Cardiac muscle cell (in vitro differentiated cells and primary cell): ENCODE data around the gene GPR22. TPM values are rescaled to one million over a fixed set of nuclear protein-coding genes. Genes with fewer than 3 reads are reported as not detected.

Experiments used
- DNase-seq, 2 donors: peaks; one replicate each; pipeline versions ENCODE4 v3.0.0 to v3.0.0-alpha.2; 2010 to 2017; ENCODE audit warnings: low read depth in 1 of 2, low spot score in 1 of 2
- H3K27ac ChIP-seq: fragments of 200-600 bp; sonication (generic); 2 replicates; pipeline ENCODE4 v1.5.1; 2016
- H3K27me3 ChIP-seq: fragments of 200-600 bp; sonication (generic); 2 replicates; pipeline ENCODE4 v1.6.0; 2016; ENCODE audit warnings: control low read depth
- H3K36me3 ChIP-seq: fragments of 200-600 bp; sonication (generic); 2 replicates; pipeline ENCODE4 v1.5.1; 2016; ENCODE audit warnings: control low read depth
- H3K4me1 ChIP-seq: fragments of 200-600 bp; sonication (generic); 2 replicates; pipeline ENCODE4 v1.8.1; 2017; ENCODE audit warnings: low read depth, mild to moderate bottlenecking, mixed run types
- H3K4me3 ChIP-seq: fragments of 200-600 bp; sonication (generic); 2 replicates; pipeline ENCODE4 v1.5.1; 2016; ENCODE audit warnings: mild to moderate bottlenecking
- H3K9me3 ChIP-seq: fragments of 200-600 bp; sonication (generic); 2 replicates; pipeline ENCODE4 v1.5.1; 2017; ENCODE audit warnings: low read depth, mild to moderate bottlenecking, control low read depth
- polyA plus RNA-seq: library from polyadenylated mRNA; unstranded; fragments of >200 nt; fragmentation: Nextera tagmentation; extraction: Ambion mirVana; gene quantifications from 2 replicates; pipeline ENCODE4 v1.2.1, GENCODE V29; 2016
- total RNA-seq: library from RNA; depleted of rRNA; stranded (reverse); fragments of >200 nt; gene quantifications from 2 replicates; pipeline ENCODE4 v1.2.3, GENCODE V29; 2016
- TF ChIP-seq, protein P1 (sequence below): IDR thresholded peaks from 2 replicates; pipeline ENCODE4 v1.5.1; 2012; ENCODE audit warnings: low read depth, mild to moderate bottlenecking, low read length

GPR22 gene
- total and polyA plus RNA-seq, 2 experiments from 2014 or later, result 0.84 to 1.0 TPM

DNA sequence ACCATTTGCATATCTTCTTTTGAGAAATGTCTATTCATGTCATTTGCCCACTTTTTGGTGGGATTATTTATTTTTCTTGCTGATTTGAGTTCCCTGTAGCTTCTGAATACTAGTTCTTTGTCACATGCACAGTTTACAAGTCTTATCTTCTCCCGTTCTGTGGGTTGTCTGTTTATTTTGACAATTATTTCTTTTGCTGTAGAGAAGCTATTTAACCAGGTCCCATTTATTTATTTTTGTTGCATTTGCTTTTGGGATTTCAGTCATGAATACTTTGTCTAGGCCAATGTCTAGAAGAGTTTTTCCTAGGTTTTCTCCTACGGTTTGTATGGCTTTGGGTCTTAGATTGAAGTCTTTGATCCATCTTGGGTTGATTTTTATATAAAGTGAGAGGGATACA lies 32.9 kb downstream of the GPR22 start:
- no peaks in the 10 kb centered on the region for H3K9me3 ChIP-seq
- no peaks in the 10 kb centered on the region for H3K4me1 ChIP-seq
- H3K36me3 ChIP-seq, result no peaks in the 10 kb centered on the region
- TF ChIP-seq, protein P1, sequence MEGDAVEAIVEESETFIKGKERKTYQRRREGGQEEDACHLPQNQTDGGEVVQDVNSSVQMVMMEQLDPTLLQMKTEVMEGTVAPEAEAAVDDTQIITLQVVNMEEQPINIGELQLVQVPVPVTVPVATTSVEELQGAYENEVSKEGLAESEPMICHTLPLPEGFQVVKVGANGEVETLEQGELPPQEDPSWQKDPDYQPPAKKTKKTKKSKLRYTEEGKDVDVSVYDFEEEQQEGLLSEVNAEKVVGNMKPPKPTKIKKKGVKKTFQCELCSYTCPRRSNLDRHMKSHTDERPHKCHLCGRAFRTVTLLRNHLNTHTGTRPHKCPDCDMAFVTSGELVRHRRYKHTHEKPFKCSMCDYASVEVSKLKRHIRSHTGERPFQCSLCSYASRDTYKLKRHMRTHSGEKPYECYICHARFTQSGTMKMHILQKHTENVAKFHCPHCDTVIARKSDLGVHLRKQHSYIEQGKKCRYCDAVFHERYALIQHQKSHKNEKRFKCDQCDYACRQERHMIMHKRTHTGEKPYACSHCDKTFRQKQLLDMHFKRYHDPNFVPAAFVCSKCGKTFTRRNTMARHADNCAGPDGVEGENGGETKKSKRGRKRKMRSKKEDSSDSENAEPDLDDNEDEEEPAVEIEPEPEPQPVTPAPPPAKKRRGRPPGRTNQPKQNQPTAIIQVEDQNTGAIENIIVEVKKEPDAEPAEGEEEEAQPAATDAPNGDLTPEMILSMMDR, result no peak
- H3K4me3 ChIP-seq, result no peak overlapping the region
- no peaks in the 10 kb centered on the region for H3K27me3 ChIP-seq
- DNase-seq, result no peak
- no peak overlapping the region for H3K27ac ChIP-seq

DNA sequence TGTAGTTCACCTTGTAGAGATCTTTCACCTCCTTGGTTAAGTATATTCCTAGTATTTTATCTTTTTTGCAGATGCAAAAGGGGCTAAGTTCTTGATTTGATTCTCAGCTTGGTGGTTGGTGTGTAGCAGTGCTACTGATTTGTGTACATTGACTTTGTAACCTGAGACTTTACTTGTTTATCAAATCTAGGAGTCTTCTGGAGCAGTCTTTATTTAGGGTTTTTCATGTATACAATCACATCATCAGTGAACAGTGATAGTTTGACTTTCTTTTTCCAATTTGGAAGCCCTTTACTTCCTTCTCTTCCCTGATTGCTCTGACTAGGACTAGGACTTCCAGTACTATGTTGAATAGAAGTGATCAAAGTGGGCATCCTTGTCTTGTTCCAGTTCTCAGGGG lies 33.8 kb downstream of the GPR22 start:
- Histone ChIP-seq H3K27ac (no peak overlapping the region), H3K4me1 (no peaks in the 10 kb centered on the region), H3K36me3 (no peaks in the 10 kb centered on the region), H3K4me3 (no peak overlapping the region), H3K9me3 (no peaks in the 10 kb centered on the region), H3K27me3 (no peaks in the 10 kb centered on the region)
- TF ChIP-seq, protein P1, result no peak
- no peak for DNase-seq

DNA sequence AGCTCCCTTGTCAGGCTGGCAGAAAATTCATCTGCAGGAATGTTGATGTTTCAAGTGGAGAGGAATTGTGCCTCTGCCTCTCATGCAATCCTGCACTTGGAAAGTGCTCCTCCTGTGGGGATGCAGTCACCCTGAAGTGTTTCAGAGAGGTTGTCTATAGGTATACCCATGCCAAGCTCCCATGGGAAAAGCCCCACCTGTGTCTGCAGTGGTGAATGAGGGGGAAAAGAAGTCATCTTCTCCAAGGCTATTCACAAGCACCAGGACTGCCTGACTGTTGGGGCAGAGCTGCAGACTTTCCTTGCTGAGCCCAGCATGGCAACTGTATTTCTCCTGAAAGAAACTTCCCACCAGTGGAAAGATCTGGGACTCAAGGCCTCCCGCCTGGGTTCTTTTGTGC lies 35.5 kb downstream of the GPR22 start:
- H3K9me3 ChIP-seq, result no peaks in the 10 kb centered on the region
- DNase-seq, result no peak
- H3K4me1 ChIP-seq, result no peaks in the 10 kb centered on the region
- no peaks in the 10 kb centered on the region for H3K36me3 ChIP-seq
- H3K27me3 ChIP-seq, result no peaks in the 10 kb centered on the region
- H3K27ac ChIP-seq, result no peak overlapping the region
- TF ChIP-seq, protein P1, result no peak
- H3K4me3 ChIP-seq, result no peak overlapping the region

DNA sequence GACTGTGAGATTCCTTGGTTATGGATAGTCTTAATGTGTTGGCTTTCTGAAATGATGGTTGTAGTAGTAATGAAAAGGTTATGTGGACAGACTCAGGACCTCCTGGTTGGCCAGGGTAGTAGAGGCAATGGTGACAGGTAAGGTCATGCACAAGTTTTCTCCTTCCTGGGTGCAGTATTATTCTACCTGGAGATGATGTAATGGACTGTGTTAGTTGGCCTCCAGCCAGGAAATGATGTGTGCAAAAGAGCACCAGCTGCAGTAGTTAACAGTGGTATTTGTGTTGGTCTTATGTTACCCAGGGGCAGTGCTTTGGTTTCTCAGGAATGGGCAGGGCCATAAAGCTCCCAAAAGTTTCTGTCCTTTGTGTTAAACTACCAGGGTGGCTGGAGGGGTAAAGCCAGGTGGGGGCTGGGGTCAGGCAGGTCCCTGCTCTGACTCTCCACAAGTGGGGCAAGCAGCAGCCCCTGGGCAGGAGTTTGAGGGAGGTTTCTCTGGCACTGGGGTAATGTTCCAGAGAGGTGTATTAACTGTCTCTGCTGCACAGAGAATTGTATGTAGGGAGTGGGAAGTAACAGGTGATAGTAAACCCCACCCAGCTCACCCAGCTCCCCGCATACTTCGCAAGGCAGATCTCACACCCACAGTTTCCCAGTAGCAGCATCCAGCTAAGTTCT lies 36.3 kb downstream of the GPR22 start:
- H3K27me3 ChIP-seq, result no peaks in the 10 kb centered on the region
- H3K27ac ChIP-seq, result no peak overlapping the region
- H3K4me1 ChIP-seq, result no peaks in the 10 kb centered on the region
- H3K36me3 ChIP-seq, result no peaks in the 10 kb centered on the region
- no peaks in the 10 kb centered on the region for H3K9me3 ChIP-seq
- TF ChIP-seq, protein P1, result no peak
- DNase-seq, result peak in 1 of 2 donors; percentile 5
- no peak overlapping the region for H3K4me3 ChIP-seq

DNA sequence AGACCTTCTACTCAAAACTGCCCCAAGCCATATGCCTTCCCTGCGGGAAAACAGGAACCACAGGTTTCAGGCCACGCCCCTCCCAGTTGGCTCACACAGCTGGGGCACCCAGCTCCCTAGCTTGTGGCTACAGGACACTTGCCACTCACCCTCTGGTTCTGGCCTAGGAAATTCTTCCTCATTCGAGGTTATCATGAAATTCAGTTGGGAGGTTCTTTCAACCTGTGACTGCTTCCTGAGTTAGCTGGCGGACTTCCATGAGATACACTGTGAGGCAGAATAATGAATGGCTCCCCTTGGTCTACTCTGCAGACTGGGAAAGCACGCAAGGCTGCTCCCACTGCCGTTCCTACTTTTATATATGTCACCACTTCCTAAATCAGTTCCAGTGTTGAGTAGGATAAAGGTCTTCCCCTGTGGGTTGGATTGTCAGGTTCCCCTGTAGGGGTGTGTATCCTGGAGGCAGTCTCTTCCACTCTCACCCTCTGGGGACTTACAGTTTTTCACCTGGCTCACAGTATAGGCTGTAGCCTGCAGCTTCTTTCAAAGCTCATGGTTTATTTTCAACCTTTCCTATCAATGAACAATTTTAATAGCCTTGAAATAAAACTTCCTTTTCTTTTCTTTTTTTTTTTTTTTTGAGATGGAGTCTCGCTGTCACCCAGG lies 37.0 kb downstream of the GPR22 start:
- Histone ChIP-seq H3K4me1 (no peaks in the 10 kb centered on the region), H3K36me3 (no peaks in the 10 kb centered on the region), H3K4me3 (no peak overlapping the region), H3K27me3 (no peaks in the 10 kb centered on the region), H3K27ac (no peak overlapping the region), H3K9me3 (no peaks in the 10 kb centered on the region)
- peak in 1 of 2 donors; percentile 21 for DNase-seq
- TF ChIP-seq, protein P1, result no peak

Other genes starting within 250 kb of the GPR22 start
- 63.1 and 69.1 TPM in 2 replicates for gene COG5, start 93.9 kb downstream of the GPR22 start, total RNA-seq
- gene COG5, start 93.9 kb downstream of the GPR22 start, polyA plus RNA-seq, result 20.4 and 26.2 TPM in 2 replicates
- gene DUS4L, start 93.9 kb downstream of the GPR22 start, total RNA-seq, result 19.2 and 22.5 TPM in 2 replicates
- 12.8 and 17.4 TPM in 2 replicates for gene DUS4L, start 93.9 kb downstream of the GPR22 start, polyA plus RNA-seq
- 27.6 and 44.2 TPM in 2 replicates for gene BCAP29, start 110.2 kb downstream of the GPR22 start, total RNA-seq
- gene BCAP29, start 110.2 kb downstream of the GPR22 start, polyA plus RNA-seq, result 35.9 and 36.6 TPM in 2 replicates
- gene SLC26A4, start 190.8 kb downstream of the GPR22 start, total RNA-seq, result 0.89 TPM in 1 of 2 replicates, not detected in the other
- not detected in 2 replicates for gene SLC26A4, start 190.8 kb downstream of the GPR22 start, polyA plus RNA-seq